ENCODE data around the gene CABP1.

CABP1 gene

DNA sequence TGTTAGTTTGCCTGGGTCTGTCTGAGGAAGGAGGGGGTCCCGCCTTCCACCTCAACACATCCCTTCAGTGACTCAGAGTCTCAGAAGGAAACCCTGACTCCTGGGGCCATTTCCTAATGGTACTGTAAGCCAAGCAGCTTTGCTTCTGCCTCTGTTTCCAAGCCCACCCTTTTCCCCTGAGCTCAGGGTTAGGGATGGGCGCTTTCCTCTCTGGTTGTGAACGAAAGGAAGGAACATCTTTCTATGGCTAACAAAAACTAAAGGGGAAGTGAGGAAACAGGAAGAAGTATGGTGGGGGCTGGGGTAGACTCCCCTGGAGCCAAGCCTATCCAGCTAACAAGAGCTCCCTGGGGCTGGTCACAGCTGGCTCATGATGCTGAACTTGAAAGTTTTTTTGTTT is 58.2 kb downstream of the CABP1 start:
- no peaks in the 10 kb centered on the region for H3F3A ChIP-seq (ENCODE audit: insufficient read depth)
- H3K36me3 ChIP-seq (ENCODE audit: low read length) = peaks cover 25% of the 10 kb centered on the region; the same call in 1 of the 2 replicates
- no peaks in the 10 kb centered on the region for H3K9me3 ChIP-seq (ENCODE audit: insufficient read depth, low read length)
- no peak overlapping the region for H3K4me3 ChIP-seq (ENCODE audit: insufficient read depth, low read length, poor library complexity, severe bottlenecking)
- no peak overlapping the region for H2AFZ ChIP-seq (ENCODE audit: low read depth, low read length, severe bottlenecking)
- no peaks in the 10 kb centered on the region for H3K27me3 ChIP-seq (ENCODE audit: low read length)
- H3K79me2 ChIP-seq (ENCODE audit: insufficient read depth, low read length) = no peaks in the 10 kb centered on the region
- H3K9me2 ChIP-seq (replicated peaks; ENCODE audit: insufficient read depth, low read length) = no peaks in the 10 kb centered on the region
- no peaks in the 10 kb centered on the region for H4K20me1 ChIP-seq (ENCODE audit: low read depth, low read length)
- H3K4me2 ChIP-seq (ENCODE audit: low read depth, low read length, poor library complexity, severe bottlenecking) = no peak overlapping the region
- no peak overlapping the region for H3K27ac ChIP-seq (ENCODE audit: low read depth, low read length)
- TF ChIP-seq EZH2phosphoT487 (conservative IDR thresholded peaks at IDR 0.05; ENCODE audit: low read length) = no peak
- TF ChIP-seq, protein P1, sequence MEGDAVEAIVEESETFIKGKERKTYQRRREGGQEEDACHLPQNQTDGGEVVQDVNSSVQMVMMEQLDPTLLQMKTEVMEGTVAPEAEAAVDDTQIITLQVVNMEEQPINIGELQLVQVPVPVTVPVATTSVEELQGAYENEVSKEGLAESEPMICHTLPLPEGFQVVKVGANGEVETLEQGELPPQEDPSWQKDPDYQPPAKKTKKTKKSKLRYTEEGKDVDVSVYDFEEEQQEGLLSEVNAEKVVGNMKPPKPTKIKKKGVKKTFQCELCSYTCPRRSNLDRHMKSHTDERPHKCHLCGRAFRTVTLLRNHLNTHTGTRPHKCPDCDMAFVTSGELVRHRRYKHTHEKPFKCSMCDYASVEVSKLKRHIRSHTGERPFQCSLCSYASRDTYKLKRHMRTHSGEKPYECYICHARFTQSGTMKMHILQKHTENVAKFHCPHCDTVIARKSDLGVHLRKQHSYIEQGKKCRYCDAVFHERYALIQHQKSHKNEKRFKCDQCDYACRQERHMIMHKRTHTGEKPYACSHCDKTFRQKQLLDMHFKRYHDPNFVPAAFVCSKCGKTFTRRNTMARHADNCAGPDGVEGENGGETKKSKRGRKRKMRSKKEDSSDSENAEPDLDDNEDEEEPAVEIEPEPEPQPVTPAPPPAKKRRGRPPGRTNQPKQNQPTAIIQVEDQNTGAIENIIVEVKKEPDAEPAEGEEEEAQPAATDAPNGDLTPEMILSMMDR (IDR thresholded peaks at IDR 0.05; ENCODE audit: insufficient read depth, low read length, poor library complexity, severe bottlenecking) = no peak
- H3K9ac ChIP-seq (ENCODE audit: low read length) = no peak overlapping the region

DNA sequence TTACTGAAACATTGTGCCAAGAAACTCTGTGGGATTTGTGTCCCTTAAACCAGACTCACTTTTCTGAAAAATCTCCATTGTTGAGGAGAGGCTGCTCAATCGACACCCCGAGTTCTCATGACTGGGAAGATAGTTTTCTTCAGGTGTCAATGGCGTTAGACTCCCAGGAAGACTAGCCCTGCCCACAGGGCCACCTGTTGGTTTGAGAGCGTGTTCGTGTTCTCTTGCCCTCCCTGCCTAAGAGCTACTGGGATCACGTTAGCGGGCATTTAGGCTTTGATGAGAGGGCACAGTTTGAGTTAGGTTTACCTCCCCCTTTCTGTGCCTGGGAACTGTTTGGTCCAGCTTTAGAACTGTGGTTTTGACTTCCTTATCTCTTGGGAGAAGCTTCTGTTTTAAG is 59.1 kb downstream of the CABP1 start:
- H4K20me1 ChIP-seq (ENCODE audit: low read depth, low read length) = no peaks in the 10 kb centered on the region
- no peaks in the 10 kb centered on the region for H3F3A ChIP-seq (ENCODE audit: insufficient read depth)
- peaks cover 22% of the 10 kb centered on the region; the same call in 1 of the 2 replicates for H3K36me3 ChIP-seq (ENCODE audit: low read length)
- no peaks in the 10 kb centered on the region for H3K27me3 ChIP-seq (ENCODE audit: low read length)
- no peak overlapping the region for H3K9ac ChIP-seq (ENCODE audit: low read length)
- no peaks in the 10 kb centered on the region for H3K79me2 ChIP-seq (ENCODE audit: insufficient read depth, low read length)
- no peaks in the 10 kb centered on the region for H3K9me2 ChIP-seq (replicated peaks; ENCODE audit: insufficient read depth, low read length)
- H3K4me3 ChIP-seq (ENCODE audit: insufficient read depth, low read length, poor library complexity, severe bottlenecking) = no peak overlapping the region
- no peaks in the 10 kb centered on the region for H3K9me3 ChIP-seq (ENCODE audit: insufficient read depth, low read length)
- H3K4me2 ChIP-seq (ENCODE audit: low read depth, low read length, poor library complexity, severe bottlenecking) = no peak overlapping the region
- TF ChIP-seq, protein P1 (IDR thresholded peaks at IDR 0.05; ENCODE audit: insufficient read depth, low read length, poor library complexity, severe bottlenecking) = no peak
- no peak for TF ChIP-seq EZH2phosphoT487 (conservative IDR thresholded peaks at IDR 0.05; ENCODE audit: low read length)
- H3K27ac ChIP-seq (ENCODE audit: low read depth, low read length) = no peak overlapping the region
- no peak overlapping the region for H2AFZ ChIP-seq (ENCODE audit: low read depth, low read length, severe bottlenecking)

DNA sequence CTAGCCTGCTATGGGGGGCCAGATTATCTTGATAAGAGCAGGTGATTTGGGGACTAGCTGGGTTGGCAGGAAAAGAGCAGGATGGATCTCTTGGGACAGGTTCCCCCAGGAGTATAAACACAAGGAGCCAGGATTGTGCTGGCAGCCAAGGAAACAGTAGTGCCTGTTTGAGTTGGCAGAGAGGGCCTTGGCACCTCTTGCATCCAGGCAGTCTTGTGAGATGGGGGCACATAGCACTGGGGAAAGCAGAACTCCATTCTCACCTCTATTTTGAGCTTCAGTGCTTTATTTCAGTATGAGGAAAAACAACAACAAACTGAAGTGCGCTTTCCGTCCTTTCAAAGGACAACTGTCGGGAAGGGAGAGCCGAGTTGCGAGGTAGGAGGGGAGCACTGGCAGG is 60.5 kb downstream of the CABP1 start:
- H3K27ac ChIP-seq (ENCODE audit: low read depth, low read length) = no peak overlapping the region
- TF ChIP-seq, protein P1 (IDR thresholded peaks at IDR 0.05; ENCODE audit: insufficient read depth, low read length, poor library complexity, severe bottlenecking) = no peak
- TF ChIP-seq EZH2phosphoT487 (conservative IDR thresholded peaks at IDR 0.05; ENCODE audit: low read length) = no peak
- H3K9ac ChIP-seq (ENCODE audit: low read length) = no peak overlapping the region
- no peaks in the 10 kb centered on the region for H3K27me3 ChIP-seq (ENCODE audit: low read length)
- no peaks in the 10 kb centered on the region for H3K9me2 ChIP-seq (replicated peaks; ENCODE audit: insufficient read depth, low read length)
- no peak overlapping the region for H2AFZ ChIP-seq (ENCODE audit: low read depth, low read length, severe bottlenecking)
- H3K4me3 ChIP-seq (ENCODE audit: insufficient read depth, low read length, poor library complexity, severe bottlenecking) = no peak overlapping the region
- no peaks in the 10 kb centered on the region for H3K79me2 ChIP-seq (ENCODE audit: insufficient read depth, low read length)
- peaks cover 13% of the 10 kb centered on the region; the same call in 1 of the 2 replicates for H3K36me3 ChIP-seq (ENCODE audit: low read length)
- H4K20me1 ChIP-seq (ENCODE audit: low read depth, low read length) = no peaks in the 10 kb centered on the region
- H3F3A ChIP-seq (ENCODE audit: insufficient read depth) = no peaks in the 10 kb centered on the region
- H3K9me3 ChIP-seq (ENCODE audit: insufficient read depth, low read length) = no peaks in the 10 kb centered on the region
- no peak overlapping the region for H3K4me2 ChIP-seq (ENCODE audit: low read depth, low read length, poor library complexity, severe bottlenecking)

Data from SU-DHL-6 (cell line).